HepG2 (cell line): ENCODE results near the gene CD7. TPM values are rescaled to one million over a fixed set of nuclear protein-coding genes. Genes with fewer than 3 reads are reported as not detected.

Experiments used
- CC2D1A ChIP-seq: sonication (generic); formaldehyde crosslinking; IDR thresholded peaks from 2 replicates; pipeline ENCODE4 v1.8.1; 2023; ENCODE audit warnings: mild to moderate bottlenecking, missing genetic modification reagents
- KLF12 ChIP-seq: sonication (generic); formaldehyde crosslinking; IDR thresholded peaks from 2 replicates; pipeline ENCODE4 v1.4.0; 2020; ENCODE audit warnings: missing genetic modification reagents, borderline replicate concordance
- MYC ChIP-seq: sonication (generic); formaldehyde crosslinking; IDR thresholded peaks from 2 replicates; pipeline ENCODE4 v1.9.0; 2021; ENCODE audit warnings: missing genetic modification reagents, borderline replicate concordance
- NCOA1 ChIP-seq: sonication (generic); formaldehyde crosslinking; IDR thresholded peaks from 2 replicates; pipeline ENCODE4 v1.9.0; 2021; ENCODE audit warnings: missing genetic modification reagents
- NFYC ChIP-seq: IDR thresholded peaks from 2 replicates; pipeline ENCODE4 v1.6.1; 2016; ENCODE audit warnings: missing genetic modification reagents, missing compliant biosample characterization
- NR3C1 ChIP-seq: sonication (generic); formaldehyde crosslinking; IDR thresholded peaks from 2 replicates; pipeline ENCODE4 v1.4.0; 2020; ENCODE audit warnings: missing genetic modification reagents
- SAP130 ChIP-seq: IDR thresholded peaks from 2 replicates; pipeline ENCODE4 v1.6.1; 2016; ENCODE audit warnings: low read depth
- SMC3 ChIP-seq: IDR thresholded peaks from 2 replicates; pipeline ENCODE4 v1.6.1; 2011; ENCODE audit warnings: low read length, improper control_type of control experiment
- SNRNP70 ChIP-seq: fragments of 200-400 bp; formaldehyde crosslinking; IDR thresholded peaks from 2 replicates; pipeline ENCODE4 v1.6.1; 2017; ENCODE audit warnings: mild to moderate bottlenecking, low read depth, low read length, moderate library complexity
- TBP ChIP-seq: sonication (generic); formaldehyde crosslinking; IDR thresholded peaks from 2 replicates; pipeline ENCODE4 v1.5.0; 2020; ENCODE audit warnings: missing genetic modification reagents
- TEAD3 ChIP-seq: optimal IDR thresholded peaks from 2 replicates; pipeline ENCODE3; 2016; ENCODE audit warnings: borderline replicate concordance
- ZFP37 ChIP-seq: sonication (generic); formaldehyde crosslinking; IDR thresholded peaks from 2 replicates; pipeline ENCODE4 v1.4.0; 2020; ENCODE audit warnings: missing genetic modification reagents, borderline replicate concordance
- ZMYM2 ChIP-seq: sonication (generic); formaldehyde crosslinking; IDR thresholded peaks from 2 replicates; pipeline ENCODE4 v1.8.0; 2022; ENCODE audit warnings: mild to moderate bottlenecking, missing genetic modification reagents
- ZMYM4 ChIP-seq: sonication (generic); formaldehyde crosslinking; IDR thresholded peaks from 2 replicates; pipeline ENCODE4 v1.8.1; 2023; ENCODE audit warnings: mild to moderate bottlenecking, missing genetic modification reagents
- ZNF263 ChIP-seq: sonication (generic); formaldehyde crosslinking; IDR thresholded peaks from 2 replicates; pipeline ENCODE4 v1.4.0; 2020; ENCODE audit warnings: missing genetic modification reagents
- ZNF382 ChIP-seq: sonication (generic); formaldehyde crosslinking; IDR thresholded peaks from 2 replicates; pipeline ENCODE4 v1.5.0; 2020; ENCODE audit warnings: missing genetic modification reagents, mild to moderate bottlenecking, borderline replicate concordance
- ZNF431 ChIP-seq: sonication (generic); formaldehyde crosslinking; IDR thresholded peaks from 2 replicates; pipeline ENCODE4 v1.9.0; 2022; ENCODE audit warnings: missing genetic modification reagents, low read depth, mild to moderate bottlenecking, borderline replicate concordance
- ZNF484 ChIP-seq: sonication (generic); formaldehyde crosslinking; IDR thresholded peaks from 2 replicates; pipeline ENCODE4 v1.5.1; 2020; ENCODE audit warnings: mild to moderate bottlenecking, low read depth, missing genetic modification reagents, borderline replicate concordance
- ZNF605 ChIP-seq: sonication (generic); formaldehyde crosslinking; IDR thresholded peaks from 2 replicates; pipeline ENCODE4 v1.8.0; 2022; ENCODE audit warnings: mild to moderate bottlenecking, missing genetic modification reagents
- polyA plus RNA-seq, 8 experiments: library from polyadenylated mRNA; depleted of rRNA in 3 of 8; stranded (reverse) in 7 of 8; unstranded in 1 of 8; fragments of >200 nt; fragmentation: Illumina TruSeq in 4 of 8; extraction: Trizol in 4 of 8; gene quantifications; 2 replicates each; pipeline versions ENCODE4 v1.2.1 to v1.2.3, GENCODE V29; 2011 to 2016; ENCODE audit warnings: low read depth in 4 of 8, missing spikeins in 1 of 8, mixed read lengths in 1 of 8; ENCODE audit not compliant: insufficient read depth in 1 of 8
- total RNA-seq, 5 experiments: library from RNA; depleted of rRNA; stranded (reverse); fragments of >200 nt; fragmentation: Illumina TruSeq; extraction: Trizol; gene quantifications; 2 replicates each; pipeline ENCODE4 v1.2.3, GENCODE V29; 2016; ENCODE audit warnings: low read depth in 1 of 5
- TF ChIP-seq, protein P1 (sequence below): sonication (generic); formaldehyde crosslinking; IDR thresholded peaks from 2 replicates; pipeline ENCODE4 v1.4.0; 2020; ENCODE audit warnings: missing genetic modification reagents, borderline replicate concordance
- TF ChIP-seq, protein P2 (sequence below): IDR thresholded peaks from 2 replicates; pipeline ENCODE4 v1.6.1; 2016; ENCODE audit warnings: mild to moderate bottlenecking, missing biosample characterization, missing genetic modification reagents
- TF ChIP-seq, protein P3 (sequence below): sonication (generic); formaldehyde crosslinking; IDR thresholded peaks from 2 replicates; pipeline ENCODE4 v1.4.0; 2020; ENCODE audit warnings: missing genetic modification reagents
- TF ChIP-seq, protein P4 (sequence below): sonication (generic); formaldehyde crosslinking; IDR thresholded peaks from 2 replicates; pipeline ENCODE4 v1.4.0; 2020; ENCODE audit warnings: missing genetic modification reagents, borderline replicate concordance
- TF ChIP-seq, protein P5 (sequence below): sonication (generic); formaldehyde crosslinking; IDR thresholded peaks from 2 replicates; pipeline ENCODE4 v1.4.0; 2020; ENCODE audit warnings: mild to moderate bottlenecking, low read depth, missing genetic modification reagents

Gene CD7
- total and polyA plus RNA-seq, 2 of the 13 experiments (the other 11 are each of a cell fraction or from before 2014, with no cell fraction given), result 67.6 to 76.4 TPM

DNA sequence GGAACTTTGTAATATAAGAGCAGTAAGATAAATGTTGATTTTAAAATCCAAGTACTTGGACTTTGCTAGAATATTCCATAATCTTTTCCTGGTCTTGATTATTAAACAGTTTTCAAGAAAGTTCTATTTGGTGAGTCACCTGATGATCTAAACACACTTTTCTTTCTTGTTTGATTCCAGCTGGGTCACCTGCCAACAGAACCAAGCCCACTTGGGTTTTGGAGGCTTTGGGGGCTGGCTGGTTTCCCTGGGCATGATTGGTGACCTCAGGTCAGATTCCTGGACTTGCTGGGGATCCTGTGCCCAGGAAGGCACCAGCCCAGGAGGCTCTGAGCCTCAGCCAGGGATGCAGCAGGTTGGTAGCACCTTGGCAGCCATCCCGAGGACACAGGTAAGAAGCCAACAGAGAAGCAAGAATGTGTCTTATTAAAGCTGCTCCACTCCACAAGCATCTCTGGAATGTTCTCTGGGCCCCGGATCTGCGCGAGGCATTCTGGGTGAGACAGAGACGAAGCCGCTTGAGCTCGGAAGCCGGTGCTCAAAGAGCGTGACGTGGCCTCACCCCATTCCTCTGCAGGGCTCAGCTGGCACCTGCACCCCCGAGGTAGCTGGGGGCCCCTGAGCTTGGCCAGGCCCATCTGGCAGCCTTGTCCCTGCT, 38.5 kb upstream of the CD7 start (continued):
- no peak for TF ChIP-seq NR3C1 (CRISPR knock-in tag)
- TF ChIP-seq, protein P1, sequence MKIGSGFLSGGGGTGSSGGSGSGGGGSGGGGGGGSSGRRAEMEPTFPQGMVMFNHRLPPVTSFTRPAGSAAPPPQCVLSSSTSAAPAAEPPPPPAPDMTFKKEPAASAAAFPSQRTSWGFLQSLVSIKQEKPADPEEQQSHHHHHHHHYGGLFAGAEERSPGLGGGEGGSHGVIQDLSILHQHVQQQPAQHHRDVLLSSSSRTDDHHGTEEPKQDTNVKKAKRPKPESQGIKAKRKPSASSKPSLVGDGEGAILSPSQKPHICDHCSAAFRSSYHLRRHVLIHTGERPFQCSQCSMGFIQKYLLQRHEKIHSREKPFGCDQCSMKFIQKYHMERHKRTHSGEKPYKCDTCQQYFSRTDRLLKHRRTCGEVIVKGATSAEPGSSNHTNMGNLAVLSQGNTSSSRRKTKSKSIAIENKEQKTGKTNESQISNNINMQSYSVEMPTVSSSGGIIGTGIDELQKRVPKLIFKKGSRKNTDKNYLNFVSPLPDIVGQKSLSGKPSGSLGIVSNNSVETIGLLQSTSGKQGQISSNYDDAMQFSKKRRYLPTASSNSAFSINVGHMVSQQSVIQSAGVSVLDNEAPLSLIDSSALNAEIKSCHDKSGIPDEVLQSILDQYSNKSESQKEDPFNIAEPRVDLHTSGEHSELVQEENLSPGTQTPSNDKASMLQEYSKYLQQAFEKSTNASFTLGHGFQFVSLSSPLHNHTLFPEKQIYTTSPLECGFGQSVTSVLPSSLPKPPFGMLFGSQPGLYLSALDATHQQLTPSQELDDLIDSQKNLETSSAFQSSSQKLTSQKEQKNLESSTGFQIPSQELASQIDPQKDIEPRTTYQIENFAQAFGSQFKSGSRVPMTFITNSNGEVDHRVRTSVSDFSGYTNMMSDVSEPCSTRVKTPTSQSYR (CRISPR knock-in tag), result no peak
- no peak for TF ChIP-seq ZNF382 (CRISPR knock-in tag)
- TF ChIP-seq, protein P2, sequence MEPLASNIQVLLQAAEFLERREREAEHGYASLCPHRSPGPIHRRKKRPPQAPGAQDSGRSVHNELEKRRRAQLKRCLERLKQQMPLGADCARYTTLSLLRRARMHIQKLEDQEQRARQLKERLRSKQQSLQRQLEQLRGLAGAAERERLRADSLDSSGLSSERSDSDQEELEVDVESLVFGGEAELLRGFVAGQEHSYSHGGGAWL (CRISPR knock-in tag), result no peak
- TF ChIP-seq SNRNP70, result no peak
- TF ChIP-seq ZMYM4 (CRISPR knock-in tag), result no peak
- TF ChIP-seq ZNF263 (CRISPR knock-in tag), result 0 out of 2 replicates have a peak, but pooled peaks have one; percentile 37
- TF ChIP-seq, protein P3, sequence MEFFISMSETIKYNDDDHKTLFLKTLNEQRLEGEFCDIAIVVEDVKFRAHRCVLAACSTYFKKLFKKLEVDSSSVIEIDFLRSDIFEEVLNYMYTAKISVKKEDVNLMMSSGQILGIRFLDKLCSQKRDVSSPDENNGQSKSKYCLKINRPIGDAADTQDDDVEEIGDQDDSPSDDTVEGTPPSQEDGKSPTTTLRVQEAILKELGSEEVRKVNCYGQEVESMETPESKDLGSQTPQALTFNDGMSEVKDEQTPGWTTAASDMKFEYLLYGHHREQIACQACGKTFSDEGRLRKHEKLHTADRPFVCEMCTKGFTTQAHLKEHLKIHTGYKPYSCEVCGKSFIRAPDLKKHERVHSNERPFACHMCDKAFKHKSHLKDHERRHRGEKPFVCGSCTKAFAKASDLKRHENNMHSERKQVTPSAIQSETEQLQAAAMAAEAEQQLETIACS (CRISPR knock-in tag), result no peak
- TF ChIP-seq NCOA1 (CRISPR knock-in tag), result no peak
- TF ChIP-seq ZNF605 (CRISPR knock-in tag), result peak; percentile 39; the same call in 1 of the 2 replicates
- TF ChIP-seq, protein P4, sequence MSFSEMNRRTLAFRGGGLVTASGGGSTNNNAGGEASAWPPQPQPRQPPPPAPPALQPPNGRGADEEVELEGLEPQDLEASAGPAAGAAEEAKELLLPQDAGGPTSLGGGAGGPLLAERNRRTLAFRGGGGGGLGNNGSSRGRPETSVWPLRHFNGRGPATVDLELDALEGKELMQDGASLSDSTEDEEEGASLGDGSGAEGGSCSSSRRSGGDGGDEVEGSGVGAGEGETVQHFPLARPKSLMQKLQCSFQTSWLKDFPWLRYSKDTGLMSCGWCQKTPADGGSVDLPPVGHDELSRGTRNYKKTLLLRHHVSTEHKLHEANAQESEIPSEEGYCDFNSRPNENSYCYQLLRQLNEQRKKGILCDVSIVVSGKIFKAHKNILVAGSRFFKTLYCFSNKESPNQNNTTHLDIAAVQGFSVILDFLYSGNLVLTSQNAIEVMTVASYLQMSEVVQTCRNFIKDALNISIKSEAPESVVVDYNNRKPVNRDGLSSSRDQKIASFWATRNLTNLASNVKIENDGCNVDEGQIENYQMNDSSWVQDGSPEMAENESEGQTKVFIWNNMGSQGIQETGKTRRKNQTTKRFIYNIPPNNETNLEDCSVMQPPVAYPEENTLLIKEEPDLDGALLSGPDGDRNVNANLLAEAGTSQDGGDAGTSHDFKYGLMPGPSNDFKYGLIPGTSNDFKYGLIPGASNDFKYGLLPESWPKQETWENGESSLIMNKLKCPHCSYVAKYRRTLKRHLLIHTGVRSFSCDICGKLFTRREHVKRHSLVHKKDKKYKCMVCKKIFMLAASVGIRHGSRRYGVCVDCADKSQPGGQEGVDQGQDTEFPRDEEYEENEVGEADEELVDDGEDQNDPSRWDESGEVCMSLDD (CRISPR knock-in tag), result 0 out of 2 replicates have a peak, but pooled peaks have one; percentile 56
- no peak for TF ChIP-seq ZNF484 (CRISPR knock-in tag)
- TF ChIP-seq ZNF431 (CRISPR knock-in tag), result no peak
- no peak for TF ChIP-seq TBP (CRISPR knock-in tag)
- no peak for TF ChIP-seq KLF12 (CRISPR knock-in tag)
- peak; percentile 41; the same call in 1 of the 2 replicates for TF ChIP-seq MYC (CRISPR knock-in tag)
- TF ChIP-seq, protein P5, sequence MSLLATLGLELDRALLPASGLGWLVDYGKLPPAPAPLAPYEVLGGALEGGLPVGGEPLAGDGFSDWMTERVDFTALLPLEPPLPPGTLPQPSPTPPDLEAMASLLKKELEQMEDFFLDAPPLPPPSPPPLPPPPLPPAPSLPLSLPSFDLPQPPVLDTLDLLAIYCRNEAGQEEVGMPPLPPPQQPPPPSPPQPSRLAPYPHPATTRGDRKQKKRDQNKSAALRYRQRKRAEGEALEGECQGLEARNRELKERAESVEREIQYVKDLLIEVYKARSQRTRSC, result no peak
- TF ChIP-seq CC2D1A (CRISPR knock-in tag), result no peak
- TF ChIP-seq SAP130 (CRISPR knock-in tag), result no peak
- peak; percentile 77 for TF ChIP-seq TEAD3 (CRISPR knock-in tag)
- no peak for TF ChIP-seq ZFP37
- TF ChIP-seq NFYC, result no peak
- TF ChIP-seq SMC3, result no peak
- no peak for TF ChIP-seq ZMYM2
